HG03066 (cell line): ENCODE results near the gene ARSG.
"Not testable (repeated sequence)": the region's sequence is repeated elsewhere in the genome, so short reads cannot be mapped to it uniquely, and the experiment has no call there.

Source experiments
- ATAC-seq: cut with Tn5 transposase; IDR thresholded peaks from one replicate; pipeline ENCODE4 v1.9.1; 2021; ENCODE audit warnings: low read depth; ENCODE audit not compliant: unreplicated experiment

ARSG gene

GRCh38 chr17:68290955-68291835 is at the start of gene ARSG, which contains the start of gene SLC16A6:
ARSG (plus strand) TSS chr17:68291495; CDS start chr17:68307494, 15,999 bp downstream.
SLC16A6 (minus strand) TSS chr17:68291127; CDS start chr17:68278320, 12,807 bp downstream.
- peak; percentile 38 for ATAC-seq

- no peak for ATAC-seq
Measured at GRCh38 chr17:68246271-68247028, 44.8 kb upstream of the ARSG start.

GRCh38 chr17:68247445-68248198 is 43.7 kb upstream of the ARSG start, which contains the start of gene AMZ2:
AMZ2 (plus strand) TSS chr17:68248043; CDS start chr17:68250188, 2,145 bp downstream.
- ATAC-seq: peak; percentile 81

GRCh38 chr17:68248199-68248825 is 43.0 kb upstream of the ARSG start:
- ATAC-seq: no peak

GRCh38 chr17:68248891-68249290 is 42.4 kb upstream of the ARSG start:
- no peak for ATAC-seq

GRCh38 chr17:68249354-68249765 is 41.9 kb upstream of the ARSG start:
- no peak for ATAC-seq

- ATAC-seq: not testable (repeated sequence)
Measured at GRCh38 chr17:68253426-68253825, 37.9 kb upstream of the ARSG start.

- no peak for ATAC-seq
Measured at GRCh38 chr17:68255151-68255550, 36.1 kb upstream of the ARSG start.

GRCh38 chr17:68255731-68256538 is 35.4 kb upstream of the ARSG start:
- no peak for ATAC-seq

GRCh38 chr17:68256701-68257100 is 34.6 kb upstream of the ARSG start:
- not testable (repeated sequence) for ATAC-seq

GRCh38 chr17:68257934-68258333 is 33.4 kb upstream of the ARSG start:
- no peak for ATAC-seq

- ATAC-seq: peak; percentile 89
Measured at GRCh38 chr17:68258890-68259647, 32.2 kb upstream of the ARSG start.

GRCh38 chr17:68259648-68259951 is 31.7 kb upstream of the ARSG start:
- ATAC-seq: not testable (repeated sequence)

GRCh38 chr17:68260051-68260762 is 31.1 kb upstream of the ARSG start:
- ATAC-seq: no peak

GRCh38 chr17:68262467-68262866 is 28.8 kb upstream of the ARSG start:
- not testable (repeated sequence) for ATAC-seq

- ATAC-seq: not testable (repeated sequence)
Measured at GRCh38 chr17:68263101-68263681, 28.1 kb upstream of the ARSG start.

- ATAC-seq: not testable (repeated sequence)
Measured at GRCh38 chr17:68265833-68266232, 25.5 kb upstream of the ARSG start.

- no peak for ATAC-seq
Measured at GRCh38 chr17:68273722-68274121, 17.6 kb upstream of the ARSG start.
